Osteocyte (in vitro differentiated cells): Measurements from ENCODE around the gene PREX1. TPM values are rescaled to one million over a fixed set of nuclear protein-coding genes. Genes with fewer than 3 reads are reported as not detected.
"Not testable (repeated sequence)": the region's sequence is repeated elsewhere in the genome, so short reads cannot be mapped to it uniquely, and the experiment has no call there.

Experiments
- DNase-seq: peaks from one replicate; pipeline ENCODE4 v3.0.0; 2021; ENCODE audit warnings: mixed read lengths; ENCODE audit not compliant: unreplicated experiment; ENCODE audit errors: extremely low spot score
- H3K27ac Mint-ChIP-seq: one replicate; pipeline ENCODE4 v1.8.0; 2021; ENCODE audit warnings: mild to moderate bottlenecking, mixed read lengths; ENCODE audit not compliant: unreplicated experiment
- H3K27me3 Mint-ChIP-seq: one replicate; pipeline ENCODE4 v1.8.0; 2021; ENCODE audit warnings: mixed read lengths; ENCODE audit not compliant: unreplicated experiment
- H3K36me3 Mint-ChIP-seq: one replicate; pipeline ENCODE4 v1.8.0; 2021; ENCODE audit warnings: mixed read lengths; ENCODE audit not compliant: unreplicated experiment
- H3K4me1 Mint-ChIP-seq: one replicate; pipeline ENCODE4 v1.8.0; 2021; ENCODE audit warnings: mixed read lengths; ENCODE audit not compliant: unreplicated experiment
- H3K4me3 Mint-ChIP-seq: one replicate; pipeline ENCODE4 v1.8.0; 2021; ENCODE audit warnings: mild to moderate bottlenecking, moderate library complexity, mixed read lengths; ENCODE audit not compliant: unreplicated experiment
- H3K9me3 Mint-ChIP-seq: one replicate; pipeline ENCODE4 v1.8.0; 2021; ENCODE audit warnings: mixed read lengths; ENCODE audit not compliant: unreplicated experiment
- total RNA-seq: library from RNA; stranded (reverse); gene quantifications from 2 replicates; pipeline ENCODE4 v1.2.1, GENCODE V29; 2021
- TF ChIP-seq, protein P1 (sequence below): fragments of 200-600 bp; sonication (generic); IDR thresholded peaks from 2 replicates; pipeline ENCODE4 v1.5.0; 2021; ENCODE audit warnings: antibody characterized with exemption, mild to moderate bottlenecking, moderate library complexity

Gene PREX1
- total RNA-seq, 1 donor from 2014 or later, result 24.2 TPM

DNA sequence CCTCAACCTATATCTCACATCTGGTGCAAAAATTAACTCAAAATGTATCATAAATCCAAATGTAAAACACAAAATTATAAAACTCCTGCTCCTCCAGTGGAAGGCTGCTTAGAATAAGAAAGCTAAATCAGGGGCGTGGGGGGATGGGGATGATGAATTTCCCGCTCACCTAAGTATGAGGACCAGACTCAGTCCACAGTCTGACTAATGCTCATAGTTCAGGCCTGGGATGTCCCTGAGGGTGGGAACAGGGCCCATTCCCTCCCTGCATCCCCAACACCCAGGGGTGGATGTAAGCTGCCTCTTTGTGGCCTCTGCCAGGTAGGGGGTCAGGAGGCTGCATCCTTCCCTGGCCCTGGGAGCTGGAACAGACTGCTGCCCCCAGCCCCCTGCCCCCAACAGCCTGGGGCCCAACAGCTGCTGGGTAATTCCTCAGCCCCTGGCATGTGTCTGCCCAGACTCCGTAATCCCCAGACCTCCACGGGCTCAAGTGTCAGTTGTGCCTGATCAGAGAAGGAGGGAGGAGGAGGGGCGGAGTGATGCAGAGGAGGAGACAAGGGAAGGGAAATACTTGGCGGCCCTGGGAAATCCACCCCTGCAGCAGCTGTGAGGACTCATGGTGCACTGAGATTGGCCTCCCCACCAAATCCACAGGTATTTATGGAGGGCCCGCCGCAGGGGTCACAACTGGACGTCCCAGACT lies 224.5 kb downstream of the PREX1 start:
- no peak overlapping the region for H3K27ac Mint-ChIP-seq
- H3K9me3 Mint-ChIP-seq, result no peaks in the 10 kb centered on the region
- TF ChIP-seq, protein P1, sequence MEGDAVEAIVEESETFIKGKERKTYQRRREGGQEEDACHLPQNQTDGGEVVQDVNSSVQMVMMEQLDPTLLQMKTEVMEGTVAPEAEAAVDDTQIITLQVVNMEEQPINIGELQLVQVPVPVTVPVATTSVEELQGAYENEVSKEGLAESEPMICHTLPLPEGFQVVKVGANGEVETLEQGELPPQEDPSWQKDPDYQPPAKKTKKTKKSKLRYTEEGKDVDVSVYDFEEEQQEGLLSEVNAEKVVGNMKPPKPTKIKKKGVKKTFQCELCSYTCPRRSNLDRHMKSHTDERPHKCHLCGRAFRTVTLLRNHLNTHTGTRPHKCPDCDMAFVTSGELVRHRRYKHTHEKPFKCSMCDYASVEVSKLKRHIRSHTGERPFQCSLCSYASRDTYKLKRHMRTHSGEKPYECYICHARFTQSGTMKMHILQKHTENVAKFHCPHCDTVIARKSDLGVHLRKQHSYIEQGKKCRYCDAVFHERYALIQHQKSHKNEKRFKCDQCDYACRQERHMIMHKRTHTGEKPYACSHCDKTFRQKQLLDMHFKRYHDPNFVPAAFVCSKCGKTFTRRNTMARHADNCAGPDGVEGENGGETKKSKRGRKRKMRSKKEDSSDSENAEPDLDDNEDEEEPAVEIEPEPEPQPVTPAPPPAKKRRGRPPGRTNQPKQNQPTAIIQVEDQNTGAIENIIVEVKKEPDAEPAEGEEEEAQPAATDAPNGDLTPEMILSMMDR, result no peak
- no peak for DNase-seq
- peaks cover 48% of the 10 kb centered on the region for H3K27me3 Mint-ChIP-seq
- no peak overlapping the region for H3K4me3 Mint-ChIP-seq
- no peaks in the 10 kb centered on the region for H3K4me1 Mint-ChIP-seq
- H3K36me3 Mint-ChIP-seq, result no peaks in the 10 kb centered on the region

GRCh38 chr20:48601798-48602197 lies 226.0 kb downstream of the PREX1 start:
- TF ChIP-seq, protein P1, result no peak
- Mint-ChIP-seq H3K27me3 (peaks cover 54% of the 10 kb centered on the region), H3K36me3 (no peaks in the 10 kb centered on the region), H3K27ac (no peak overlapping the region), H3K4me3 (no peak overlapping the region), H3K4me1 (no peaks in the 10 kb centered on the region), H3K9me3 (no peaks in the 10 kb centered on the region)
- DNase-seq, result no peak

- TF ChIP-seq, protein P1, result no peak
- DNase-seq, result no peak
- no peak overlapping the region for H3K4me3 Mint-ChIP-seq
Measured at GRCh38 chr20:48600470-48600945, 227.3 kb downstream of the PREX1 start.

DNA sequence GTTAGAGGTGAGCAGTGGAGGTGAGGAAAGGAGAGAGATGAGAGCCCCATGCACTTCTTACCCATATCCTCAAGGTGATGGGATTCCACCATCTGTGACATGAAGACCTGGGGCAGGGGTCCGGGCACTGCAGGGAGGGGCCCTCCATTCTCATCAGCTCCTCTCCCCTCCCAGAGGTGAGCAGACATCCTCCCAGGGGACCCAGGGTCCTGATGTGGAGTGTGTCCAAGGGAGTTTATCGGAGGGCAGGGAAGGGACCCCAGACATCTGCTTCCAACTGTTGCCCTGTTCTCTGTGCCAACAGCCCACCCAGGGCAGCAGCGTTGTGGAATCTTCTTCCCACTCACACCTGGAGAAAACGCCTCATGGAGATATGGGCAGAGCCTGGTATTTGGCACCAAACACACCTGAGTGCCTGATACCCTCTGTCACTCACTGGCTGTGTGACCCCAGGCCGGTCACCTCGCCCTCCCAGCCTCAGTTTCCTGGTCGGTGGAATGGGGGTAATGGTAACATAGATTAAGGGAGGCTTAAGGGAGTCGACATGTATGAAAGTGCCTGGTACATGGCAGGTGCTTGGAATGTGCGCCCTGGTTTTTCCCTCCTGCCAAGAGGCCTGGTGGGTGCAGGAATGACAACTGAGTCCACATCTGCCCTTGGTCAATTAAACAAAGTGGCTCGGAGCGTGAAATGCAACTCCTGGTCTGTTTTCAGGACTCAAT lies 227.9 kb downstream of the PREX1 start:
- no peak overlapping the region for H3K4me3 Mint-ChIP-seq
- TF ChIP-seq, protein P1, result no peak
- no peak for DNase-seq
- H3K27me3 Mint-ChIP-seq, result peaks cover 56% of the 10 kb centered on the region
- no peaks in the 10 kb centered on the region for H3K9me3 Mint-ChIP-seq
- H3K4me1 Mint-ChIP-seq, result no peaks in the 10 kb centered on the region
- H3K27ac Mint-ChIP-seq, result no peak overlapping the region
- H3K36me3 Mint-ChIP-seq, result no peaks in the 10 kb centered on the region

More at GRCh38 chr20:48600470-48600945, 227.3 kb downstream of the PREX1 start:
- Mint-ChIP-seq H3K36me3 (no peaks in the 10 kb centered on the region), H3K27ac (no peak overlapping the region), H3K4me1 (no peaks in the 10 kb centered on the region), H3K27me3 (peaks cover 60% of the 10 kb centered on the region), H3K9me3 (no peaks in the 10 kb centered on the region)

DNA sequence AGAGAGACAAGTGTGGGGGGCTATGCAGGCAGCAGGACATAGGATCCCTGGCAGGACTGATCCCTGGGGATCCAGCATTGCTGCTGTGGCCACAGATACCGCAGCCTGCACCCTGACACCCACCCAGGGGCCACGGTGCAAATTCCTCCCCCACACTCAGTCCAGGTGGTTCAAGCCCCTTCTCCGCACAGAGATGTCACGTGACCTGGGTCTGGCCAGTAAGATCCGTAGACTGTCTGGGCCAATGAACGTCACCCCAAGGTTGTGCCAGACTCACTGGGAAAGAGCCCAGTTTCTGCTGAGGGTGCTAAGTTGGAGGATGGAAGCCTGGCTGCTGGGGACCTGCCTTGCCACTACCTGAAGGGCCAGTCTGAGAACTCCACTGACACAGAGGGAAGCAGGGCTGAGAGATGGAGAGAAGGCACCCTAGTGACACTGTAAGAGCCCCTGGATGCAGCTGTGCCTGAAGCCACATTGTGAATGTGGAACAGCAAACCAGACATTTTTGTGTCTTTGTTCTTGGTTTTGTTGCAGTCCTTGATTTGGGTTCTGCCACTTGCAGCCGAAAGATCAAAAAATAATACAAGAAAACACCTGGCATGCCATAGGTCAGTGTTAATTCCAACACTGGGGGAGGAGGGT lies 228.6 kb downstream of the PREX1 start:
- Mint-ChIP-seq H3K9me3 (no peaks in the 10 kb centered on the region), H3K36me3 (no peaks in the 10 kb centered on the region), H3K27ac (no peak overlapping the region), H3K4me3 (no peak overlapping the region), H3K27me3 (peaks cover 54% of the 10 kb centered on the region), H3K4me1 (no peaks in the 10 kb centered on the region)
- TF ChIP-seq, protein P1, result no peak
- no peak for DNase-seq

DNA sequence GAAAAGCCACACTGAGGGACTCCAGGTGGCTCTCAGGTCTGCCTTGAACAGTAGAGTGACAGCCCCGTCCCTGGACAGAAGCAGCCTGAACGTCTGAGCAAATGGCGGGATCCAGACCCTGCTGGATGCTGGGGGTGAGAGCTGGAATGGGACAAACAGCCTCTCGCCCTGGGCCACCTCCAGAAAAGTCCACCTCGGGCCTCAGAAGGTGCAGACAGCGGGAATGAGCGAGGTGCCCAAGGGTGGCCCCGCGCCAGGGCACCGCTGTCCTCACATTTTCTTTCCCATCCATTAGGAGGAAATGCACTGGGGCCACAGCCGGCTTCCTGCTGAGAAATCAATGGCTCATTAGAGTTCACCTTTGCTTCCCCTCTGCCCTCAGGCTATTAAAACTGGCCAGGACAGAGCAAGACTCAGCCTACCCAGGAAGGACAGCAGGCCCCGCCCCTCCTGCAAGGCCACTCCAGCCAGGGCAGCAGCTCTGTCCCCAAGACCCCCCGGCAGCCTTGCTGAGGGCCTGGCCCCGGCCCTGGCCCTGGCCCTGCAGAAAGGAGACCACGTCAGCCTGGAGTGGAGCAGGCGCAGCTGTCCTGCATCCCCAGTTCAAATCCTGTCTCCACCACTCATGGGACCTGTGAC lies 229.4 kb downstream of the PREX1 start:
- DNase-seq, H3K4me3 Mint-ChIP-seq, H3K4me1 Mint-ChIP-seq, H3K27ac Mint-ChIP-seq, H3K36me3 Mint-ChIP-seq, H3K9me3 Mint-ChIP-seq: not testable (repeated sequence)
- peaks cover 58% of the 10 kb centered on the region for H3K27me3 Mint-ChIP-seq
